Upper lobe of right lung (tissue), 1 donor: ENCODE results near the gene SRSF10. TPM values are rescaled to one million over a fixed set of nuclear protein-coding genes. Genes with fewer than 3 reads are reported as not detected.
A peak's percentile ranks its signal among the peaks of the same experiment; 100 is the strongest.
"Not testable (repeated sequence)": the region's sequence is repeated elsewhere in the genome, so short reads cannot be mapped to it uniquely, and the experiment has no call there.

Experiments used
- ATAC-seq: fragments of 200-7000 bp; cut with Tn5 transposase; one replicate; pipeline ENCODE4 v1.9.1; 2020; ENCODE audit warnings: mild to moderate bottlenecking, moderate library complexity
- DNase-seq: peaks from one replicate; pipeline ENCODE4 v3.0.0-alpha.2; 2020
- H3K27ac ChIP-seq: fragments of 200-600 bp; one replicate; pipeline ENCODE4 v1.8.0; 2022
- H3K27me3 ChIP-seq: fragments of 200-600 bp; one replicate; pipeline ENCODE4 v1.8.0; 2022; ENCODE audit warnings: mild to moderate bottlenecking
- H3K36me3 ChIP-seq: fragments of 200-600 bp; one replicate; pipeline ENCODE4 v1.8.0; 2022
- H3K4me1 ChIP-seq: fragments of 200-600 bp; one replicate; pipeline ENCODE4 v1.8.0; 2022
- H3K4me3 ChIP-seq: fragments of 200-600 bp; one replicate; pipeline ENCODE4 v1.8.0; 2022; ENCODE audit warnings: mild to moderate bottlenecking
- H3K9me3 ChIP-seq: fragments of 200-600 bp; one replicate; pipeline ENCODE4 v1.8.0; 2022
- intact Hi-C: fragments of 100-400 bp; cut with DNase I; formaldehyde crosslinking; loops from one replicate; pipeline ENCODE4 v1.11.0; 2022
- total RNA-seq: library from RNA; stranded (reverse); fragmentation: NEBNext Ultra II Directional; extraction: Animal tissue kit (Norgen Biotek cat#: 25700); gene quantifications from one replicate; pipeline ENCODE4 v1.2.1, GENCODE V29; 2021
- TF ChIP-seq, protein P1 (sequence below): fragments of 200-600 bp; IDR thresholded peaks from one replicate; pipeline ENCODE4 v1.8.0; 2022; ENCODE audit warnings: antibody characterized with exemption
- donor health status: DM: no; HTN: yes; CAD: no; lungs with severe emphysema.

The SRSF10 gene
- total RNA-seq, 1 donor from 2014 or later = 96.0 TPM

DNA sequence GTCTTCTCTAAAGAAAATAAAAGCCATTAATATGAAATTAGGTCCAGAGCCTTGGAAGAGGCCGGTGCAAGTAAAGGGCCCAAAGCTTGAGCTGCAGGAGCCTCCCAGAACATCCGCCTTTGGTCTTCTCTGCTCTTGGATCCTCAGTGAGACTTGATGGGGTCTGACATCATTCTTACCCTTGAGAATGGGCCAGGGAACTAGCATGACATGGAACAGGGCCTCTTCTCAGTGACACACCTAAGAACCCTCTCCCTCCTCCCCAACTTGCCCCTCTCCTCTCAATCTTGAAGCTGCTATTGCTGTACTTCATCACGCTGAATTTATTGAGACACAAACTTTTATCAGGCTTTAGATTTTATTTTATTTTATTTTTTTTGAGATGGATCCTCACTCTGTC is 40.3 kb upstream of the SRSF10 start:
- Histone ChIP-seq H3K36me3 (no peaks in the 10 kb centered on the region), H3K4me1 (peaks cover 36% of the 10 kb centered on the region), H3K27ac (peak overlapping the region; percentile 96), H3K27me3 (no peaks in the 10 kb centered on the region), H3K4me3 (no peak overlapping the region), H3K9me3 (no peaks in the 10 kb centered on the region)
- DNase-seq = no peak
- ATAC-seq = no peak
- TF ChIP-seq, protein P1, sequence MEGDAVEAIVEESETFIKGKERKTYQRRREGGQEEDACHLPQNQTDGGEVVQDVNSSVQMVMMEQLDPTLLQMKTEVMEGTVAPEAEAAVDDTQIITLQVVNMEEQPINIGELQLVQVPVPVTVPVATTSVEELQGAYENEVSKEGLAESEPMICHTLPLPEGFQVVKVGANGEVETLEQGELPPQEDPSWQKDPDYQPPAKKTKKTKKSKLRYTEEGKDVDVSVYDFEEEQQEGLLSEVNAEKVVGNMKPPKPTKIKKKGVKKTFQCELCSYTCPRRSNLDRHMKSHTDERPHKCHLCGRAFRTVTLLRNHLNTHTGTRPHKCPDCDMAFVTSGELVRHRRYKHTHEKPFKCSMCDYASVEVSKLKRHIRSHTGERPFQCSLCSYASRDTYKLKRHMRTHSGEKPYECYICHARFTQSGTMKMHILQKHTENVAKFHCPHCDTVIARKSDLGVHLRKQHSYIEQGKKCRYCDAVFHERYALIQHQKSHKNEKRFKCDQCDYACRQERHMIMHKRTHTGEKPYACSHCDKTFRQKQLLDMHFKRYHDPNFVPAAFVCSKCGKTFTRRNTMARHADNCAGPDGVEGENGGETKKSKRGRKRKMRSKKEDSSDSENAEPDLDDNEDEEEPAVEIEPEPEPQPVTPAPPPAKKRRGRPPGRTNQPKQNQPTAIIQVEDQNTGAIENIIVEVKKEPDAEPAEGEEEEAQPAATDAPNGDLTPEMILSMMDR = no peak
- intact Hi-C loops = loop anchor here (10.0 kb wide), 1 partner anchor 66 kb away; the partner anchor contains the start of gene PNRC2

DNA sequence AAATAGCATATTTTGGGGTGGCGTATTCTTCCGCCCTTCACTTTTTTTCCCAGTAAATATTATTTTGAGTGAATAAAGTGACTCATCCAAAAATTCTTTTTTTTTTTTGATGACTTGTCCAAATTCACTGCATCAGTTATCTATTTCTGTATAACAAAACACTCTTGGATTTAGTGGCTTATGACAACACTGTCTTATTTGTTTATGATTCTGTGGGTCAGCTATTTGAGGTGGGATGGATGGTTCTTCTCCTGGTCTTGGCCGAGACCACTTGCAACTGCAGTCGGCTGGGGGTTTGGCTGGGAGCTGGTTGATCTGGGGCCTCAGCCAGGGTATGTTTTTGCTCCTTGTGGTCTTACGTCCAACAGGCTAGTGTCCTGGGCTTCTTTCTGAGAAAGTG is 39.9 kb upstream of the SRSF10 start:
- H3K4me1 ChIP-seq = peaks cover 36% of the 10 kb centered on the region

DNA sequence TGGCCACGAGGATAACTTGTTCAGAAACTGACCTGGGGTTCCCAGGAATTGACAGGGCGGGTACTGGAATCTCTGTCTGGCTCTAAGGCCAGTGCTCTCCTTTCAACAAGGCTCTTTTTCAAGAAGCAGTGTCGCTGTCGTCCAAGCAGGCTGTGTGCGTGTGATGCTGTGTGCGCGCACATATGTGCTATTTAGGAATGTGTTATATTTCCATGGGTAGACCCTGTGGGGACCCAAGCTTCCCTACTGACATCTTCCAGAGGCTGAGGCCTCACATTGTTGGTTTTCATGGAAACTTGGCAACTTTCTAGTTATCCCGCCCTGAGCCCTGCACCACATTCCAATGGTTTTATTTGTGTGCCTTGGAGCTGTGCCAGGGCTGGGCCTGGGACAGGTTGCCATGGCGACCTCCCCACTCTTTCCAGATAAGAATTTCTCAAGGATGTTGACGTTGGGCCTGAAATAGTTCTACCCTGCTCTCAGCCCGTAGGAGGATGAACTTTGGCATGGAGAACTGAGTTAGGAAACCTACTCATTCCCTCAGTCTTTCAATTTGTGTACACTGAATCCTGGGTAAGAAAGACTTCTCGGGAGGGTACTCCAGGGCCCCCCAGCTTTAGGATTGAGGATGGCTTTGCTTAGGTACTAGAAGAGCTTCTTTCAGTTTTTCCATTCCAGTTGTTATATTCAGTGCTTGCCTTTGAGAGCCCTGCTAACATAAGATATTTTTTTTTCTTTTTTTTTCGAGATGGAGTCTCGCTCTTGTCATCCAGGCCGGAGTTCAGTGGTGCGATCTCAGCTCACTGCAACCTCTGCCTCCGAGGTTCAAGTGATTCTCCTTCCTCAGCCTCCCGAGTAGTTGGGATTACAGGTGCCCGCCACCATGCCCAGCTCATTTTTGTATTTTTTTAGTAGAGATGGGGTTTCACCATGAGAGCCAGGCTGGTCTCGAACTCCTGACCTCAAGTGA is 38.8 kb upstream of the SRSF10 start:
- Histone ChIP-seq H3K9me3 (no peaks in the 10 kb centered on the region), H3K36me3 (no peaks in the 10 kb centered on the region), H3K4me3 (no peak overlapping the region), H3K27me3 (no peaks in the 10 kb centered on the region), H3K4me1 (peaks cover 36% of the 10 kb centered on the region), H3K27ac (peak overlapping the region; percentile 96)
- TF ChIP-seq, protein P1 = no peak
- peak; percentile 95 for ATAC-seq
- intact Hi-C loops = no loop called here
- peak; percentile 95 for DNase-seq

More for the DNA sequence above, 39.9 kb upstream of the SRSF10 start:
- ATAC-seq (no peak), DNase-seq (no peak)
- Histone ChIP-seq H3K9me3 (no peaks in the 10 kb centered on the region), H3K4me3 (no peak overlapping the region), H3K27ac (peak overlapping the region; percentile 96), H3K36me3 (no peaks in the 10 kb centered on the region), H3K27me3 (no peaks in the 10 kb centered on the region)
- TF ChIP-seq, protein P1 = no peak
- intact Hi-C loops = loop anchor here (10.0 kb wide), 1 partner anchor 65 kb away; the partner anchor contains the start of gene PNRC2

DNA sequence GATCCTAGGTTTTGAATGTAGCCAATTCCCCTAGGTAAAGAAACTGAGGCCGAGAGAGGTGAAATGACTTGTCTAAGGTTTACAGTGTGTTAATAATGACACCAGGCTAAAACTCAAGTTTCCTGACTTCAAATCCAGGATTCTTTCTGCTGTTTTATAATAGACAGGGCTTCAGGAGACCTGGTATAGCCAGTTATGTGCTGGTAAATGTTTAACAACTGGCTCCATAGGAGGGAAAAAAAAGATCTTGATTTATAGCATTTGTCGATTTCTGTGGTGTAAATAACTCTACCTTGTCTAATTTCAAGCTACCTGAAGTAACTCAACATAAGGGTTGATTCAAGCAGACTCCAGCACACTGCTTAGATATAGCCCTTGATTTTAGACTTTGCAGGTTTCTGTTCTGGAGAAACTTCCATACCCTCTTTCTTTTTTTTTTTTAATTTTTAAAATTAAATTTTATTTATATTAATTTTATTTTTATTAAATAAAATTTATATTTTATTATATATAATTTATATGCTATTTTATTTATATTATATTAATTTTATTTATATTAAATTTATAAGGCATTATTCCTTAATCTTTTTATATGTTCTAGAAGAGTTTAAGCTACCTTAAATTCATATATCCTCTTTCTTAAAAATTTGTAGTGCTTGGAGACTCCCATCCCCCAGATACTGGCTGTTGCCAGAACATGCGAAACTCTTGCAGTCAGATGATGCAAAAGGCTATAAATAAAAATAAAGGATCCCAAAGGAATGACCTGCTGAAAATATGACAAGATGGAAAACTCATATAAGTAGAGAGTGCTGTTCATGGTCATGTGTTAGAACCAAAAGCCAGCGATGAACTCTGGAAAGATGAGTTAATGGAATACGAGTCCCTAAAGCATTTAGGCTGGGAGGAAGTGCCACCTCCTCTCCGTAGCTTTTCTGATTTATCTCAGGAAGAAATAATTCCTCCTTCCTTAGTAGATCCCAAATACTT is 35.4 kb upstream of the SRSF10 start:
- TF ChIP-seq, protein P1 = no peak
- H3K27ac ChIP-seq = peak overlapping the region; percentile 45
- H3K9me3 ChIP-seq = no peaks in the 10 kb centered on the region
- H3K4me3 ChIP-seq = no peak overlapping the region
- no peak for DNase-seq
- no peaks in the 10 kb centered on the region for H3K27me3 ChIP-seq
- intact Hi-C loops = no loop called here
- no peaks in the 10 kb centered on the region for H3K36me3 ChIP-seq
- ATAC-seq = no peak
- peaks cover 23% of the 10 kb centered on the region for H3K4me1 ChIP-seq

DNA sequence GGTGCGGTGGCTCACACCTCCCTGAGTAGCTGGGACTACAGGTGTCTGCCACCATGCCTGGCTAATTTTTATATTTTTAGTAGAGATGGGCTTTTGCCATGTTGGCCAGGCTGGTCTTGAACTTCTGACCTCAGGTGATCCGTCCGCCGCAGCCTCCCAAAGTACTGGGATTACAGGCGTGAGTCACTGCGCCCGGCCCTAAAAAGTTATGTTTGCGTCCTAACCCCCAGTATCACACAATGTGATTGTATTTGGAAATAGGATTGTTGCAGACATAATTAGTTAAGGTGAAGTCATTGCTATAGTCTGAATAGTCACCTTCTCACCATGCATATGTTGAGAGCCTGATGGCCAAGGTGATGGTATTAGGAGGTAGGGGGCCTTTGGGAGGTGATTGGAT is 32.8 kb upstream of the SRSF10 start:
- H3K27me3 ChIP-seq, H3K36me3 ChIP-seq, H3K9me3 ChIP-seq, ATAC-seq, H3K27ac ChIP-seq, H3K4me1 ChIP-seq, DNase-seq, intact Hi-C loops, H3K4me3 ChIP-seq: not testable (repeated sequence)
